Heart right ventricle (tissue), 16 donors: Measurements from ENCODE around the gene LHPP. TPM values are rescaled to one million over a fixed set of nuclear protein-coding genes. Genes with fewer than 3 reads are reported as not detected.

ENCODE experiments used
- ATAC-seq, 8 donors: fragments of 200-7000 bp; cut with Tn5 transposase; one replicate each; pipeline ENCODE4 v1.9.1; 2020; ENCODE audit warnings: mild to moderate bottlenecking in 8 of 8, moderate library complexity in 8 of 8, moderate number of reproducible peaks in 1 of 8
- DNase-seq, 2 donors: peaks; one replicate each; pipeline ENCODE4 v3.0.0-alpha.2; 2020
- H3K27ac ChIP-seq, 10 donors: fragments of 200-600 bp; sonication (generic) in 2 of 10; one replicate each; pipeline versions ENCODE4 v1.5.0 to v1.8.0; 2020 to 2022; ENCODE audit warnings: mild to moderate bottlenecking in 3 of 10
- H3K27me3 ChIP-seq, 7 donors: fragments of 200-600 bp; one replicate each; pipeline ENCODE4 v1.8.0; 2021 to 2022; ENCODE audit warnings: mild to moderate bottlenecking in 2 of 7
- H3K36me3 ChIP-seq, 9 donors: fragments of 200-600 bp; sonication (generic) in 1 of 9; one replicate each; pipeline versions ENCODE4 v1.5.0 to v1.8.0; 2020 to 2022; ENCODE audit warnings: mild to moderate bottlenecking in 2 of 9
- H3K4me1 ChIP-seq, 9 donors: fragments of 200-600 bp; sonication (generic) in 1 of 9; one replicate each; pipeline versions ENCODE4 v1.5.0 to v1.8.0; 2020 to 2022; ENCODE audit warnings: mild to moderate bottlenecking in 4 of 9
- H3K4me3 ChIP-seq, 10 donors: fragments of 200-600 bp; sonication (generic) in 2 of 10; one replicate each; pipeline versions ENCODE4 v1.5.0 to v1.8.0; 2020 to 2022; ENCODE audit warnings: mild to moderate bottlenecking in 7 of 10, moderate library complexity in 2 of 10
- H3K9me3 ChIP-seq, 11 donors: fragments of 200-600 bp in 10 of 11; sonication (generic) in 2 of 11; one replicate each; pipeline versions ENCODE4 v1.5.0 to v1.8.0; 2013 to 2022; ENCODE audit warnings: mild to moderate bottlenecking in 2 of 11, control low read depth in 1 of 11, moderate library complexity in 1 of 11
- WGBS, 2 donors: extraction: QIAGEN DNeasy Blood & Tissue Kit; methylation state at CpG; one replicate each; pipeline ENCODE4 v1.1.7; 2013; ENCODE audit warnings: inconsistent platforms in 1 of 2; 5-methylcytosine and 5-hydroxymethylcytosine counted together
- intact Hi-C, 10 donors: fragments of 100-400 bp; cut with DNase I; formaldehyde crosslinking; loops; one replicate each; pipeline versions ENCODE4 v1.11.1 to v1.14.2; 2022
- polyA plus RNA-seq, 2 donors: library from polyadenylated mRNA; stranded (reverse); fragments of 200-250 nt; gene quantifications; one replicate each; pipeline ENCODE4 v1.2.3, GENCODE V29; 2013
- total RNA-seq, 10 donors: library from RNA; stranded (reverse); fragmentation: NEBNext Ultra II Directional in 3 of 10; extraction: Animal tissue kit (Norgen Biotek cat#: 25700) in 3 of 10; gene quantifications; one replicate each; pipeline versions ENCODE4 v1.2.1 to v1.2.4, GENCODE V29; 2021 to 2023
- TF ChIP-seq, protein P1 (sequence below), 9 donors: fragments of 200-600 bp; sonication (generic) in 2 of 9; IDR thresholded peaks; one replicate each; pipeline versions ENCODE4 v1.5.0 to v1.8.0; 2021 to 2022; ENCODE audit warnings: antibody characterized with exemption in 9 of 9, mild to moderate bottlenecking in 5 of 9, moderate library complexity in 1 of 9
- donor health status: Arrhythmogenic right ventricular cardiomyopathy.
- donor health status: ischemic (EF 13 %, LVEDD 7.1; RV severe dilation, severe dysfunction).
- donor health status: healthy with polysubstance abuse.
- donor health status: DM: no; HTN: yes; CAD: no.
- donor health status: DM: no; HTN: no; CAD: no.
- donor health status: ischemic (EF 25% LVEDD 6.9; RV normal size, moderate dysfunction).
- donor health status: ischemic (EF 25% LVEDD 5.7; RV mildly dilated, moderate dysfunction).
- donor health status: healthy.
- donor health status: DM: yes; HTN: yes; CAD: no.
- donor health status: Ischemic cardiomyopathy.
- donor health status: ischemic (EF 35%, LVEDD 5.7; RV mildly dilated, moderate dysfunction).
- donor health status: nonischemic (EF 11% LVEDD 7.7; RV severe dilation, severe dysfunction).
- donor health status: DM: yes; HTN: yes; CAD: no.
- donor health status: PGD.
- donor health status: ischemic (EF 29% LVEDD 5.4; RV normal size, mild dysfunction).
- donor health status: nonischemic (EF 23%, LVEDD 6.1; RV moderate dilation, normal function).

The LHPP gene
- total and polyA plus RNA-seq, 12 donors = 4.2 to 20.5 (median 11.7) TPM

GRCh38 chr10:124648131-124648475 lies 186.5 kb downstream of the LHPP start:
- ATAC-seq (no peak), DNase-seq (no peak)
- Histone ChIP-seq H3K36me3 (peaks cover 0 to 5% (median 0%) of the 10 kb centered on the region in 9 donors), H3K4me3 (peak overlapping the region in 1 of 10 donors; percentile 2), H3K27me3 (no peaks in the 10 kb centered on the region), H3K9me3 (no peaks in the 10 kb centered on the region), H3K4me1 (peaks cover 76 to 100% (median 99%) of the 10 kb centered on the region in 9 donors), H3K27ac (peak overlapping the region; percentile 46 to 91 (median 78))
- WGBS, 2 donors = 52 to 65% methylated on average over 7 of the region's 7 CpGs
- TF ChIP-seq, protein P1, sequence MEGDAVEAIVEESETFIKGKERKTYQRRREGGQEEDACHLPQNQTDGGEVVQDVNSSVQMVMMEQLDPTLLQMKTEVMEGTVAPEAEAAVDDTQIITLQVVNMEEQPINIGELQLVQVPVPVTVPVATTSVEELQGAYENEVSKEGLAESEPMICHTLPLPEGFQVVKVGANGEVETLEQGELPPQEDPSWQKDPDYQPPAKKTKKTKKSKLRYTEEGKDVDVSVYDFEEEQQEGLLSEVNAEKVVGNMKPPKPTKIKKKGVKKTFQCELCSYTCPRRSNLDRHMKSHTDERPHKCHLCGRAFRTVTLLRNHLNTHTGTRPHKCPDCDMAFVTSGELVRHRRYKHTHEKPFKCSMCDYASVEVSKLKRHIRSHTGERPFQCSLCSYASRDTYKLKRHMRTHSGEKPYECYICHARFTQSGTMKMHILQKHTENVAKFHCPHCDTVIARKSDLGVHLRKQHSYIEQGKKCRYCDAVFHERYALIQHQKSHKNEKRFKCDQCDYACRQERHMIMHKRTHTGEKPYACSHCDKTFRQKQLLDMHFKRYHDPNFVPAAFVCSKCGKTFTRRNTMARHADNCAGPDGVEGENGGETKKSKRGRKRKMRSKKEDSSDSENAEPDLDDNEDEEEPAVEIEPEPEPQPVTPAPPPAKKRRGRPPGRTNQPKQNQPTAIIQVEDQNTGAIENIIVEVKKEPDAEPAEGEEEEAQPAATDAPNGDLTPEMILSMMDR (IDR thresholded peaks at IDR 0.05) = no peak
- intact Hi-C loops = loop anchor here in 7 of 10 donors (2.0 to 5.0 kb wide), 4 partner anchors 54 to 94 kb away; partner anchors contain the start of gene FAM53B (in 3 of the 7)

- Histone ChIP-seq H3K27ac (peak overlapping the region; percentile 46 to 91 (median 78)), H3K9me3 (no peaks in the 10 kb centered on the region), H3K4me1 (peaks cover 76 to 100% (median 99%) of the 10 kb centered on the region in 9 donors), H3K36me3 (peaks cover 0 to 5% (median 0%) of the 10 kb centered on the region in 9 donors), H3K27me3 (no peaks in the 10 kb centered on the region), H3K4me3 (no peak overlapping the region)
- peak; percentile 39 to 72 (median 60) for ATAC-seq
- DNase-seq = peak; percentile 76 to 82
- intact Hi-C loops = loop anchor here in 7 of 10 donors (2.0 to 5.0 kb wide), 4 partner anchors 54 to 94 kb away; partner anchors contain the start of gene FAM53B (in 3 of the 7)
- WGBS, 2 donors = 32 to 35% methylated on average over 9 of the region's 9 CpGs
- TF ChIP-seq, protein P1 (IDR thresholded peaks at IDR 0.05) = no peak
Measured at GRCh38 chr10:124648738-124649137, 187.1 kb downstream of the LHPP start.

DNA sequence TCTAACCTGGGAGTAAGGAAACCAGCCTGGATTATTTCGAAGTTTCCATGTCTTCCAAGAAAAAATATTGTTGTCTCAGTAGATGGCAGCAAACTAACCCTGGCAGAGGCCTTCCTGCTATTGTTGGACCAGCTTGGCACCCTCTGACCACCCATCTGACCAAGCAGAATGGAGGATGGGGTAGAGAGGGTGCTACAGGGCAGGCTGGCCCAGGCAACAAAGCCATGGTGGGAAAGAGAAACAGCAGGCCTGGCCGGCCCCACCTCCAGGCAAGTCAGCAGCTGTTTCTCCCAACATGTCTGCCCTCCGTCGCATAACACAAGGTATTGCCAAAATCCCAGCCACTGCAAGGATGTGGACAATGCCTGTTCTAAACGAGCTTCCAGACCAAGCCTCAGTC lies 187.6 kb downstream of the LHPP start:
- peak overlapping the region in 9 of 10 donors; percentile 68 to 91 (median 80) for H3K27ac ChIP-seq
- no peaks in the 10 kb centered on the region for H3K27me3 ChIP-seq
- H3K36me3 ChIP-seq = peaks cover 0 to 5% (median 0%) of the 10 kb centered on the region in 9 donors
- ATAC-seq (peak; percentile 26 to 61 (median 38)), DNase-seq (peak; percentile 56 to 57)
- no peaks in the 10 kb centered on the region for H3K9me3 ChIP-seq
- no peak overlapping the region for H3K4me3 ChIP-seq
- intact Hi-C loops = loop anchor here in 7 of 10 donors (2.0 to 5.0 kb wide), 4 partner anchors 53 to 93 kb away; partner anchors contain the start of gene FAM53B (in 3 of the 7)
- H3K4me1 ChIP-seq = peaks cover 76 to 100% (median 99%) of the 10 kb centered on the region in 9 donors
- TF ChIP-seq, protein P1 (IDR thresholded peaks at IDR 0.05) = peak in 2 of 9 donors; percentile 26 to 27
- 22% methylated on average over 5 of the region's 5 CpGs for WGBS, 2 donors

- Histone ChIP-seq H3K27ac (peak overlapping the region in 5 of 10 donors; percentile 24 to 91 (median 89)), H3K36me3 (peaks cover 0 to 8% (median 0%) of the 10 kb centered on the region in 9 donors), H3K4me1 (peaks cover 70 to 100% (median 98%) of the 10 kb centered on the region in 9 donors), H3K27me3 (no peaks in the 10 kb centered on the region), H3K9me3 (no peaks in the 10 kb centered on the region), H3K4me3 (no peak overlapping the region)
- intact Hi-C loops = no loop called here
- TF ChIP-seq, protein P1 (IDR thresholded peaks at IDR 0.05) = no peak
- DNase-seq (peak in 1 of 2 donors; percentile 2), ATAC-seq (no peak)
- 91 to 92% methylated on average over 12 of the region's 12 CpGs for WGBS, 2 donors
Measured at GRCh38 chr10:124650263-124650662, 188.6 kb downstream of the LHPP start.
